Measurements from ENCODE around the gene MAPK8.

- TF ChIP-seq CTCF (conservative IDR thresholded peaks at IDR 0.05; ENCODE audit: low read length): no peak
- TF ChIP-seq EZH2phosphoT487 (IDR thresholded peaks at IDR 0.05; ENCODE audit: borderline replicate concordance, low read depth, low read length): no peak
Measured at GRCh38 chr10:48452879-48453412, 146.5 kb downstream of the MAPK8 start.

Data from OCI-LY7 (cell line).